Hippocampal formation (tissue), 2 donors: ENCODE data around the gene STAT3.
A peak's percentile ranks its signal among the peaks of the same experiment; 100 is the strongest.
"Not testable (repeated sequence)": the region's sequence is repeated elsewhere in the genome, so short reads cannot be mapped to it uniquely, and the experiment has no call there.

Source experiments
- DNase-seq, 2 donors: peaks; one replicate each; lab custom pipeline; 2025; lab: John Stamatoyannopoulos, UW

Gene STAT3

GRCh38 chr17:42297775-42298174 lies 90.5 kb downstream of the STAT3 start:
- not testable (repeated sequence) for DNase-seq

- DNase-seq = no peak
Observed at GRCh38 chr17:42296012-42296411, 92.2 kb downstream of the STAT3 start.

- DNase-seq = no peak
Observed at GRCh38 chr17:42294469-42295398, 93.5 kb downstream of the STAT3 start.

GRCh38 chr17:42291129-42291528 lies 97.1 kb downstream of the STAT3 start:
- no peak for DNase-seq

- DNase-seq = no peak
Observed at GRCh38 chr17:42290577-42290976, 97.7 kb downstream of the STAT3 start.

GRCh38 chr17:42289611-42290181 lies 98.5 kb downstream of the STAT3 start:
- no peak for DNase-seq

GRCh38 chr17:42288803-42289610 lies 99.2 kb downstream of the STAT3 start:
- DNase-seq = no peak

GRCh38 chr17:42287977-42288802 lies 100.1 kb downstream of the STAT3 start, which contains the start of gene STAT5A:
Gene STAT5A, plus strand, starts transcription at chr17:42288498. Its CDS starts 914 bp downstream, at chr17:42289412.
- peak; percentile 43 to 56 for DNase-seq

- DNase-seq = peak in 1 of 2 donors; percentile 50
Observed at GRCh38 chr17:42287305-42287976, 100.8 kb downstream of the STAT3 start.

GRCh38 chr17:42286411-42287221 lies 101.6 kb downstream of the STAT3 start:
- DNase-seq = no peak

- no peak for DNase-seq
Observed at GRCh38 chr17:42285346-42286050, 102.7 kb downstream of the STAT3 start.

GRCh38 chr17:42284566-42284965 lies 103.7 kb downstream of the STAT3 start:
- DNase-seq = no peak

GRCh38 chr17:42284024-42284369 lies 104.2 kb downstream of the STAT3 start:
- no peak for DNase-seq

- DNase-seq = no peak
Observed at GRCh38 chr17:42283241-42284023, 104.8 kb downstream of the STAT3 start.

- DNase-seq = no peak
Observed at GRCh38 chr17:42282478-42283080, 105.7 kb downstream of the STAT3 start.

GRCh38 chr17:42281571-42282096 lies 106.6 kb downstream of the STAT3 start:
- no peak for DNase-seq

- DNase-seq = no peak
Observed at GRCh38 chr17:42279776-42280630, 108.2 kb downstream of the STAT3 start.
